ENCODE data around the gene GPATCH8.

- TF ChIP-seq POLR2A (IDR thresholded peaks at IDR 0.05), result no peak
- no peak for TF ChIP-seq CTCF (IDR thresholded peaks at IDR 0.05)
Measured at GRCh38 chr17:44527954-44528353, 24.7 kb upstream of the GPATCH8 start.
